Gastrocnemius medialis (tissue), 4 donors: ENCODE measurements around the gene TP53I13.

Experiments used
- CTCF ChIP-seq, 5 experiments: fragments of 450-650 bp in 3 of 5; fragments of 200-600 bp in 2 of 5; sonication (generic) in 2 of 5; IDR thresholded peaks in 4 of 5; conservative IDR thresholded peaks in 1 of 5; 1 replicate in 4 of 5; 2 replicates in 1 of 5; pipeline ENCODE4 v1.5.1; 2016 to 2019; ENCODE audit warnings: antibody characterized with exemption in 5 of 5, mild to moderate bottlenecking in 3 of 5, moderate library complexity in 3 of 5
- POLR2A ChIP-seq, 2 donors: fragments of 450-650 bp; IDR thresholded peaks; one replicate each; pipeline ENCODE4 v1.6.1; 2017; ENCODE audit warnings: antibody characterized with exemption in 2 of 2, mild to moderate bottlenecking in 2 of 2, moderate library complexity in 2 of 2

- TF ChIP-seq CTCF (IDR thresholded peaks at IDR 0.05 in 4 of 5, conservative IDR thresholded peaks at IDR 0.05 in 1 of 5) (no peak), POLR2A (IDR thresholded peaks at IDR 0.05) (no peak)
Observed at GRCh38 chr17:29549177-29549923, 19.2 kb upstream of the TP53I13 start.
